GM19099 (cell line): ENCODE results near the gene SLC35B2.

Experiments used
- POLR2A ChIP-seq: IDR thresholded peaks from 3 replicates; pipeline ENCODE4 v1.6.1; 2011; ENCODE audit warnings: low read depth; ENCODE audit not compliant: insufficient read length; ENCODE audit errors: extremely low read depth

SLC35B2 gene

DNA sequence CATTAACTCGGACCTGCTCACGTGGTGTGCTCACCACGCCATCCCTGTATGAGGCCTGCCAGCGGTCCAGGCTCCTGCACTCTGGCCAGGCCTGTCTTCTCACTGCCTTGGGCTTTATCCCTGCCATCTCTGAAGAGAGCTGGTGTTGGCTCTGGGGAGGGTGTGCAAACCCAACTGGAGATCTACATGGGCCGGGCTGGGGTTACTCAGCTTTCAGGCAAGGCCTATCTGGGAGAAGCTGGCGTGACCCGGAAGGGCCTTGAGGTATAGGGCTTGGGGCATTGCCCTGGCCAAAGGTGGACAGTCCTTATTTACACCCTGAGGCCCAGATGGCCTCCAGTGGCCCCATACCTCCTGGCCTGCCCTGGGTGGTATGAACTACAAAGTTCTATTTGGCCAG is 28.9 kb downstream of the SLC35B2 start:
- no peak for TF ChIP-seq POLR2A

DNA sequence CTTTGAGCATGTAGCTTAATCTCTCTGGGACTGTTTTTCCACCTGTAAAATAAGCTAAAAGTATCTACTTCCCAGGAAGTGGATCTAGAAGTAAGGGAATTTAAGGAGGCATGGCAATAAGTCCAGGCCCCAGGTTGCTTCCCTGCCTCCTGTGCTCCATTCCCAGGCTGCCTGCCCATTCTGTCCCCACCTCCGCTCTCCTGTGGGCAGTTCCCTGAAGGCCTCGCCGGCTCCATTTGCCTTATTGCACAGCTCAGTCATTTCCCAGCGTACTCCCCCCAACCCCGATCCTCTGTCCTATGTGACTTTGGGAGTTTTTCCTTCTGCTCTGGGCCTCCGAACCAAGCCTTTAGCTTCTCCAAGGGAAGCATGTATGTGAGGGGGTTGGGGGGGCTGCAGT is 29.3 kb downstream of the SLC35B2 start:
- no peak for TF ChIP-seq POLR2A

DNA sequence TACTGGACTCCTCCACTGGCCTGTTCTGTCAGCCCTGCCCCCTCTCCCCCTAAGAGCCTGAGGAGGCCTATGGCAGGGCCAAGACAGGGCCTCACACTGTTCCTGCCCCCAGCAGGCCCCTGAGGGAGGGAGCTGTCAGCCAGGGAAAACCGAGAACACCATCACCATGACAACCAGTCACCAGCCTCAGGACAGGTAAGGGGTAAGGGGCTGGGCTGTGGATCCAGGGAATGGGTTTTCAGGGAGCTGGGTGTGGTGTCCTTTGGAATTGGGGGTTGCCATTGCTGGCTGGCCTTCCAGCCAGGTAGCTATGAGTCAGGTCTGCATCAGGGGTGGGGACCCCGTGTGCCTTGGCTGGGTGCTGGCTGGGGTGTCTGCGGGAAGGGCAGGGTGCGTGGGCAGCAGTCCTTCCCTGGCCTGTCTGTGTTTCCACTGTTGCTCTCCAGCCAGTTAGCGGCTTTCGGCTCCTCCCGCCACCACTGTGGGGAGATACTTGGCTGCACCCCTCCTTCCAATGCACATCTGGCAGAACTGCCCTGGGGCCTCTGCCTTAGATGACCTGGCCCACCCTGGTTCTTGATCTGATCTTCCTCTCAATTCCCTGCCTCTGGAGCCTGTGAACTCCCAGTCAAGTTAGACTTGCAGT is 30.1 kb downstream of the SLC35B2 start:
- TF ChIP-seq POLR2A = no peak

DNA sequence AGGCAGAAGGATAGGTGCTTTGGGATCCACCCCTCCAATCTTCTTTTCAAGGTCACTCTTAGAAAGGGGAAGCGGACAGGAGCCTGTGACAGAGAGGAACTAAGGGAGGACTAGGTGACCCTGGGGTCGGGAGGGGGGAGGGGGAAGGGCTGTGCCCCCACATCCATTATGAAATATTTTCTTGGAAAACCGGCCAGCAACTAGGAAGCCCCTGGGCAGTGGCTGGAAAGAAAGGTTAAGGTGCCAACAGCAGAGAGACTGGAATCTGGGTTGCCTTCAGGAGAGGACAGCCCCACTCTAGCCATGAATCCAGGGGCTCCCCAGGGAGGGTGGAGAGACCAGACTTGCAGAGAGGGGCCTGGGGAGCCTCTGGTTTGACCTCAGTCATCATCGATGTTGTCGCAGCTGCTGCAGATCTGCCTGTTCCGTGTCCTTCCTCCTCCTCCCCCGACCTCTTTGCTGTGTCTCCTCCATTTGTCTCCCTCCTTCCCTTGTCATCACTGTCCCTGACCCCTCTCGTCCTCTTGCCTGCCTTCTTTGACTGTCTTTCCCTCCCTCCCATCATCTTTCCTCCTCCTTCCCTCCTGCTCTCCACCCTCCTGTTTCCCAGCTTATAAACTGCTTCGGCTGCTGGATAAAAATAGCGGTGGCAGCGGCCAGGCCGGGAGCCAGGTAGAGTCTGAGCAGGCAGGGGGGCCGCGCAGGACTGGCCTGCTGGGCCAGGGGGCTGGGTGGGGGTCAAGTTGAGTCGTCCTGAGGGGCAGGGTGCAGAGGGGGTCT is 30.8 kb downstream of the SLC35B2 start:
- no peak for TF ChIP-seq POLR2A

DNA sequence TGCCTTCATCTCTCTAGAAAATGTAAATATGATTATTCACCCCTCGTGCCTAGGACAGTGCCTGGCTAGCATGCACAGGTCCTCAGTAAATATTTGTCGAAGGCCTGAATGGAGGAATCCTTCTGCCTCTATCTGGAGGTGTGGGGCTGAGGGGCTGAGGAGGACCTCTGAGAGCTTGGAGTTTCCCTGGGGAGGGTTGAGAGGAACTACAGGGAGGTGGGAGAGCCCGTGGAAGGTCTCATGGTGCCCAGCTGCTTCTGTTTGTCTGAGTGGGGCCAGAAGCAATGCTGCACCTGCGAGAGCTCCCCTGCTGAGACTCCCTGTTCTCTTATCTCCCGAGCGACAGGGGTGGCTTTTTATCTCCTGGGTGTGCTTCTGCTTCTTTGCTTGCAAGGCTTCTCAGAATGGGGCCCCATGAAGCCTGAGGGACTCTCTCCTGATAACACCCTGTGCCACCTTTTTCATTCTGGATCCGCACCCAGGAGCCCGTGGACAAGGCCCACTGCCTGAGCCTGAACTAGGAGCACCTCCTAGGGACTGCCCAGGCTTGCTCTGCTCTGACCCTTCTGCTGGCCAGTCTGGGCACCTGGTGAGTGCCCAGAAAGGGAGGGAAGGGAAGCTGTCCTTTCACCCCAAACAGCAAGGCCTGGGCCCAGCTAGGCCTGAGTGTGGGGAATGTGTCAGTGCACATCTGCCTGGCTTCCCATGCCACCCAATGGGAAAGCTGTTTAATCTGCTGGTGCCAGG is 31.6 kb downstream of the SLC35B2 start:
- no peak for TF ChIP-seq POLR2A

DNA sequence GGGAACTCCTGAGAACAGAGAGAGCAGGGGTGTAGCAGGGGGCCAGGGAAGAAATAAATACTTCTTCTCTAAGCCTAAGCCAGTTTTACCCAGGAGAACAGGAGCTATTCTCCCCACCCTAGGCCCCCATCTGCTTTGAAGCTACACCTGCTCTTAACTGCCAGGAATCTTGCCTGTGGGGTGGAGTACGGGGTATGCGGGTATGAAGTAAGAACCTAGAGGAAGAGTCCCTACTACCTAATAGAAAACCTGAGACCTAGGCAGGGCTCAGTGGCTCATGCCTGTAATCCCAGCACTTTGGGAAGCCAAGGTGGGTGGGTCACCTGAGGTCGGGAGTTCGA is 32.4 kb downstream of the SLC35B2 start:
- no peak for TF ChIP-seq POLR2A

DNA sequence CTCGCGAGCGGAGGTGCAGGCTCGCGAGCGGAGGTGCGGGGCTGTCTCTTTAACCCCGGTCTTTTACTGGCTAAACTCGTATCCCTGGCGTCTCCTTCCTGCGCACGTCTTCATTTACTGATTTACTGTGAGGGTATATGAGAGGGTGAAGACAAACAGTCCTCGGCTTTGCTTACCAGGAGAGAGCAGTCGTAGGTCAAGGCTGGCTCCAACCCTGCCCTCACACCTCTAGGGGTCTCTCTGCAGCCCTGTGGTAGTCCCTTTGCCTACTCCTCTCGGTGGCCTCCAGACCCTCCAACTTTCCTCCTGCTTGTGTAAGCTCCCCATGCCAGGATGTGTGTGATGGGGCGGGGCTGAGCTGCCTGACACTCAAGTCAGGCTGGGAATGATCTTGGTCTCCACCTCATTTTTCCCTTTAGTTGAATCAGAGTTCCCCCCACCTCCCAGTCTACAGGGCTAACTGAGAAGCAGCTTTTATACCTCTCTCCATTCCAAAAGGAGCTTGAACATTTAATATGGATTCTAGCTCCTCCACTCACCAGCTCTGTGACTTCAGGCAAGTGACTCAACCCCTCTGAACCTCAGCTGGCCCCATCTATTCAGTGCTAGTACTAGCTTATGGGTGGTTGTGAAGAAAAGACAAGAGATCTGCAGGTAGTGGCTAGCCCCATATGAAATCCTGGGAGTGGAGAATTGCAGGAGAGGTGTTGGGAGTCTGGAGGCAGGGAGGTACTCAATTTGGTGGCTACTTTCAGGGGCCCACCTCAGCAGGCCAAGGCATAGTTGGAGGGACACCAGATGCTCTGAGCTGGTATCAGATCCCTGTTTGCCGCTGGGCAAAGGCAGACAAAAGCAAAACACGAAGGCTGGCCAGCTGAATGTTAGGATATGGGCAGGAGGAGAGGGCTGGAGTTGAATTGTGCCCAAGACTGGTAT is 33.0 kb downstream of the SLC35B2 start:
- TF ChIP-seq POLR2A = peak; percentile 10

DNA sequence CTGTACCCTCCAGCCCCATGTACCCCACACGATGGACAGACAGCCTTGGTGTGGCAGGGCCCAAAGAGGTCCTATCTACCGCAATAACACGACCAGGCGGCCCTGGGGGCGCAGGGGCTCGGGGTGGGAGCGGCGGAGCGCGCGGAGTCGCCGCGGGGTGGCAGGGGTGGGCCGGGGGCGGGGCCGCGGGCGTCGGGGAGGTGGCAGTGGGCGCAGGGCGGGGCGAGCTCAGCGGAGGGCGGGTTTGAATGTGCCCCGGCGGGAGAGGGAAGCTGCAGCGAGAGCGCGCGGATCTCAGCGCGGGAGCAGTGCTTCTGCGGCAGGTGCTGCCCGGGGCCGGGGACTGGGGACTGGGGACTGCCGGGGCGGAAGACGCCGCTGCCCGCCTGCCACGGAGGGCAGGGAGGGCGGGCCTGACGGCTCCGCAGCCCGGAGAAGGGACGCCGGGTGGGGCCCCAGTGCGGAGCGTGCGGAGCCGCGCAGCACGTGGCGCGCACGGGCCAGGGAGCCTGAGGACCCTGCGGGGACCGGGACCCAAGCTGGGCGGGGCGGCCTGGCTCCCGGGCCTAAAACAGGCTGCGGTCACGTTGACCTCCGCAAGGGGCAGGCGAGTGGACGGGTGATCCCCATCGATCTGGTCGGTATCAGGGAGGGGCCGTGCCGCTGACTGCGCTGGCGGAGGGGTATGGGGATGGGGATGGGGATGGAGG is 33.9 kb downstream of the SLC35B2 start, which contains the start of gene SLC29A1:
TSS of gene SLC29A1 (plus strand) at position 277 of the 710 bp plus-strand sequence. CDS start 3,719 bp downstream, outside the sequence.
- peak; percentile 78 for TF ChIP-seq POLR2A

DNA sequence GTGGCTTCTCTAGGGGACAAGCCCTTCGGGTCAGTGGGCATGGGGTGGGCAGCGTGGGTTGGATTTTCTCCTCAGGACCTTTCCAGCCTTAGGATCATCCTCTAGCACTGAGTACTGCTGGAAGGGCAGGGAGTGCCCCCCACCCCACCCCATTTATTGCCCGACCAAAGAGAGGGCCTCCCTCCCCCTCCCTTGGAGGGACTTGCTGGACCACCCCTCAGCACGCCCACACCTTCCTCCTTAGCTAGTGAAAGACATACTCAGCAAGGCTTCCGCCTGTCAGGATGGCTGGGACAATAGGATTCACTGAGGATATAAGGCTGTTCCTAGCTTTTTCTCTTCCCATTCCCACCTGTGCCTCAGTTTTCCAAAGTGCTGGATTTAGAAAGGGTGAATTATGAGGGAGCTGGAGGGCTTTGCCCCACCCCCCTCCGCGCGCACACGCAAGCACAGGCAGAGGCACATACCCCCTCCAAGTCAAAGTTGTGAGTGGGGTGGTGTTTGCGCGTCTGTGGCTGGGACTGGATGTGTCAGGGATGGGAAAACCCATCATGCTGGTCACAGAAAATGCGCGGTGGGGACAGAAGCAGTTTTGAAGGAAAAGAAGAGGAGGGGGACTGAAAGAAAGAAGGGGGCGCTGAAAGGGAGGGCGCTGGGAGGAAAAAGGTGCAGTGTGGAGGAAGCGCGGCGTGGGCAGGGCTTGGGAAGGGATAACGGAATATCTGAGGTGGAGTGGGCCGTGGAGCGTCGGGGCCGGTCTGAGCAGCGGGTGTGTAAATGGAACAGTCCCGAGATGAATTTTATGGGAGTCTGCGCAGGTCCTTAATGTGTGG is 34.6 kb downstream of the SLC35B2 start:
- no peak for TF ChIP-seq POLR2A

DNA sequence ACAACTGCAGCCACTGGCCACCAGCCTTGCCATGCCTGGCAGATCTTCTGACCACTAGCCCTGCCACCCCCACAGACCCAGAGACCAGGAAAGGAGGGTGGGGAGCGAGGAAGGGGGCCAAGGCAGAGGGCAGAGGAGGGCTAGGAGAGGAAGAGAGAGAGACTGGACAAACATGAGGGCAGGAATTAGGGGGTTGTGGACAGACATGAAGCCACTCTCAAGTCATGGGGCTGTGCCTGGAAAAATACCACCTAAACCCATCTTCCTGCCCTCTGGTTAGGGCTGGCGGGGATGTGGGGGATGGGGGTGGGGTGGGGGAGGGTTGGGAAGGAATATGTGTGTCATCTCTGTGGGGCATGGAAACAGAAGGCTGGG is 35.4 kb downstream of the SLC35B2 start:
- no peak for TF ChIP-seq POLR2A

DNA sequence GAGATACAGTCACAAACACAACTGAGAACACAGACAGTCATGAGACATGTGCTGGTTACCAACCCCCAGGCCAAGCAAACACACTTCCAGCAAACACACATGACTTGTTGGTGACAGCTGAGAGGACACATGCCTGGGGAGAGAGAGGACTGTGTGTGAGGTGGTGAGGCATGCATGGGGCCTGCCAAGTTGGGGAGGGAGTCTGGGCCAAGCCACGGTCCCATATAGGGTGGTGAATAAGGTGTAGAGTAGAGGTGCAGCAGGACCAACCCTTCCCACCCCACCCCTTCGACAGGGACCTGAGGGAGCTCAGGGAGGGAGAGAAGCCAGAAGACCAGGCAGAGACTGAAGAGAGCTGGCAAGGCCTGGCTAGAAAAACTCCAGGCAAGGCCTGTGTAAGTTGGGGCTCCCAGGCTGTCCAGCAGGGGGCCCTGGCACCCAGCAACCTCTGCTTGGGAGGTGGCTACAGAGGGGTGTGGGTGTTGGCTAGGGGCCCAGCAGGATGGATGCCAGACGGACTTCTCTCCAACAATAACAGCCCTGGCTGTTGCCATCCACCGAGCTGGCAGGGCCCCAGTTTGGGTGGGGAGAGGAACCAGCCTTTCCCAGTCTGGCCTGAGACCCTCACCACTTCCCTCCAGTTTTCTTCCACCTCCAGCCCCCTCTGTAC is 35.9 kb downstream of the SLC35B2 start:
- TF ChIP-seq POLR2A = no peak

DNA sequence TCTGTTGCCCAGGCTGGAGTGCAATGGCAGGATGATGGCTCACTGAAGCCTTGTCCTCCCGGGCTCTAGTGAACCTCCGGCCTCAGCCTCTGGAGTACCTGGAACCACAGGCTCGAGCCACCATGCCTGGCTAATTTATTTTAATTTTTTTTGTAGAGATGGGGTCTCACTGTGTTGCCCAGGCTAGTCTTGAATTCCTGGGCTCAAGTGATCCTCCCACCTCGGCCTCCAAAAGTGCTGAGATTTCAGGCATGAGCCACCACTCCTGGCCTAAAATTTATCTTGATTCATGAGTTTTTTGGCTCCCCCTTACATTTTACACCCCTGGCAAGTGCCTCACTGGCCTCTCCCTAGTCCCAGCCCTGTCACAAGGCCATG is 36.4 kb downstream of the SLC35B2 start:
- no peak for TF ChIP-seq POLR2A
